ENCODE results near the gene MTOR.

GRCh38 chr1:11301601-11302000 lies 39.2 kb upstream of the MTOR start:
- no peak for TF ChIP-seq CTCF (IDR thresholded peaks at IDR 0.05)
- no peak for TF ChIP-seq POLR2A (IDR thresholded peaks at IDR 0.05)
